PC-3 (cell line): ENCODE measurements around the gene ZNF407. TPM values are rescaled to one million over a fixed set of nuclear protein-coding genes. Genes with fewer than 3 reads are reported as not detected.

Experiments
- ATAC-seq: fragments of 200-7000 bp; cut with Tn5 transposase; 2 replicates; pipeline ENCODE4 v1.9.1; 2020; ENCODE audit warnings: mild to moderate bottlenecking, moderate library complexity
- BruUV-seq: library from RNA; stranded (reverse); fragments of 400-500 nt; replicated peaks from 2 replicates; lab custom pipeline; 2021; lab: Mats Ljungman, UMichigan
- CTCF ChIA-PET: fragments of 300-600 bp; sonication (Branson Sonifier 250); formaldehyde crosslinking; loops from one replicate; lab custom pipeline; 2022; ENCODE audit warnings: antibody characterized with exemption; lab: Charles Lee
- POLR2A ChIA-PET: fragments of 300-600 bp; sonication (Branson Sonifier 250); formaldehyde crosslinking; loops from one replicate; lab custom pipeline; 2022; ENCODE audit warnings: antibody characterized with exemption; ENCODE audit not compliant: unreplicated experiment; lab: Charles Lee
- DNase-seq: peaks from one replicate; pipeline ENCODE4 v3.0.0-alpha.2; 2015
- H2AFZ ChIP-seq: fragments of 300-600 bp; sonication (generic); 2 replicates; pipeline ENCODE4 v1.6.0; 2016; ENCODE audit warnings: antibody characterized with exemption, low read length
- H3F3A ChIP-seq: fragments of 300-600 bp; sonication (generic); one replicate; pipeline ENCODE4 v1.6.0; 2017; ENCODE audit warnings: antibody characterized with exemption, low read length, control low read depth, mild to moderate bottlenecking; ENCODE audit not compliant: unreplicated experiment
- H3K27ac ChIP-seq: fragments of 300-600 bp; sonication (generic); 2 replicates; pipeline ENCODE4 v1.5.1; 2016; ENCODE audit warnings: mild to moderate bottlenecking, low read length
- H3K27me3 ChIP-seq: fragments of 300-600 bp; sonication (generic); 2 replicates; pipeline ENCODE4 v1.6.1; 2016; ENCODE audit warnings: low read length, mixed read lengths
- H3K36me3 ChIP-seq: fragments of 300-600 bp; sonication (generic); 2 replicates; pipeline ENCODE4 v1.6.1; 2016; ENCODE audit warnings: low read depth, mixed run types, low read length, mixed read lengths
- H3K4me1 ChIP-seq: fragments of 300-600 bp; sonication (generic); 2 replicates; pipeline ENCODE4 v1.5.1; 2016; ENCODE audit warnings: low read length; ENCODE audit not compliant: insufficient read depth
- H3K4me2 ChIP-seq: fragments of 300-600 bp; sonication (generic); 2 replicates; pipeline ENCODE4 v1.6.0; 2016; ENCODE audit warnings: low read length
- H3K4me3 ChIP-seq: fragments of 300-600 bp; sonication (generic); 2 replicates; pipeline ENCODE4 v1.5.1; 2016; ENCODE audit warnings: mild to moderate bottlenecking, low read length, mixed read lengths
- H3K79me2 ChIP-seq: fragments of 300-600 bp; sonication (generic); 2 replicates; pipeline ENCODE4 v1.6.1; 2017; ENCODE audit warnings: low read length, mixed read lengths
- H3K9ac ChIP-seq: fragments of 300-600 bp; sonication (generic); 2 replicates; pipeline ENCODE4 v1.6.0; 2016; ENCODE audit warnings: mild to moderate bottlenecking, low read length
- H3K9me2 ChIP-seq: fragments of 300-600 bp; sonication (generic); replicated peaks from 2 replicates; pipeline ENCODE4 v1.6.1; 2016; ENCODE audit warnings: mixed run types, low read length, mixed read lengths
- H3K9me3 ChIP-seq: fragments of 300-600 bp; sonication (generic); 2 replicates; pipeline ENCODE4 v1.6.1; 2016; ENCODE audit warnings: low read length, mixed read lengths
- H4K20me1 ChIP-seq: fragments of 300-600 bp; sonication (generic); 2 replicates; pipeline ENCODE4 v1.6.1; 2016; ENCODE audit warnings: low read length, mixed read lengths
- CTCF ChIP-seq: fragments of 300-600 bp; sonication (generic); conservative IDR thresholded peaks from 2 replicates; pipeline ENCODE4 v1.5.1; 2017; ENCODE audit warnings: antibody characterized with exemption, low read depth, mild to moderate bottlenecking, low read length
- EZH2 ChIP-seq: fragments of 300-600 bp; sonication (generic); IDR thresholded peaks from one replicate; pipeline ENCODE4 v1.6.1; 2017; ENCODE audit warnings: antibody characterized with exemption, mild to moderate bottlenecking, low read length; ENCODE audit not compliant: unreplicated experiment
- EZH2phosphoT487 ChIP-seq: fragments of 300-600 bp; sonication (generic); IDR thresholded peaks from 2 replicates; pipeline ENCODE4 v1.6.1; 2018; ENCODE audit warnings: mild to moderate bottlenecking, antibody characterized with exemption, low read length, borderline replicate concordance
- intact Hi-C: fragments of 100-400 bp; cut with micrococcal nuclease; formaldehyde crosslinking; loops from 2 replicates; pipeline ENCODE4 v1.9.0; 2023
- total RNA-seq: library from RNA; depleted of rRNA; stranded (reverse); fragments of >200 nt; gene quantifications from 2 replicates; pipeline ENCODE4 v1.2.3, GENCODE V29; 2014

ZNF407 gene
- total RNA-seq, 1 experiment from 2014 or later: 9.3 TPM

- CTCF ChIA-PET: no interaction called here
- DNase-seq (no peak), ATAC-seq (no peak)
- Histone ChIP-seq H3K4me2 (no peak overlapping the region), H3K79me2 (no peaks in the 10 kb centered on the region), H3K9me3 (no peaks in the 10 kb centered on the region), H3K27ac (no peak overlapping the region), H3K4me3 (no peak overlapping the region), H3K36me3 (no peaks in the 10 kb centered on the region), H3K4me1 (peaks cover 6% of the 10 kb centered on the region; the same call in 1 of the 2 replicates), H2AFZ (no peak overlapping the region), H3F3A (no peaks in the 10 kb centered on the region), H3K9ac (no peak overlapping the region), H4K20me1 (no peaks in the 10 kb centered on the region), H3K9me2 (no peaks in the 10 kb centered on the region), H3K27me3 (peaks cover 22% of the 10 kb centered on the region)
- BruUV-seq: no TSS peak
- TF ChIP-seq EZH2phosphoT487 (no peak), CTCF (no peak), EZH2 (no peak)
- intact Hi-C loops: no loop called here
- POLR2A ChIA-PET: no interaction called here
Measured at GRCh38 chr18:75110311-75110710, 512.6 kb downstream of the ZNF407 start.

- Histone ChIP-seq H4K20me1 (no peaks in the 10 kb centered on the region), H3F3A (no peaks in the 10 kb centered on the region), H3K27me3 (peaks cover 18% of the 10 kb centered on the region), H3K27ac (no peak overlapping the region), H3K9me3 (no peaks in the 10 kb centered on the region), H3K36me3 (no peaks in the 10 kb centered on the region), H3K9ac (no peak overlapping the region), H2AFZ (no peak overlapping the region), H3K4me1 (peaks cover 6% of the 10 kb centered on the region; the same call in 1 of the 2 replicates), H3K4me2 (no peak overlapping the region), H3K4me3 (no peak overlapping the region), H3K9me2 (no peaks in the 10 kb centered on the region), H3K79me2 (no peaks in the 10 kb centered on the region)
- no peak for ATAC-seq
- intact Hi-C loops: no loop called here
- no TSS peak for BruUV-seq
- TF ChIP-seq CTCF (no peak), EZH2 (no peak), EZH2phosphoT487 (no peak)
- CTCF ChIA-PET: no interaction called here
- no peak for DNase-seq
- POLR2A ChIA-PET: no interaction called here
Measured at GRCh38 chr18:75110846-75111415, 513.3 kb downstream of the ZNF407 start.

- DNase-seq (peak; percentile 45), ATAC-seq (no peak; the same call in none of the 2 replicates)
- no peak overlapping the region for H3K27ac ChIP-seq
- H3K9me3 ChIP-seq: no peaks in the 10 kb centered on the region
- no peaks in the 10 kb centered on the region for H3K36me3 ChIP-seq
- no TSS peak for BruUV-seq
- H3K4me3 ChIP-seq: no peak overlapping the region
- peaks cover 6% of the 10 kb centered on the region; the same call in 1 of the 2 replicates for H3K4me1 ChIP-seq
- no peaks in the 10 kb centered on the region for H3K9me2 ChIP-seq
- H2AFZ ChIP-seq: no peak overlapping the region
- H3K27me3 ChIP-seq: peaks cover 17% of the 10 kb centered on the region
- intact Hi-C loops: no loop called here
- H4K20me1 ChIP-seq: no peaks in the 10 kb centered on the region
- no peaks in the 10 kb centered on the region for H3F3A ChIP-seq
- peak overlapping the region; percentile 26 for H3K4me2 ChIP-seq
- TF ChIP-seq CTCF: no peak
- no peak for TF ChIP-seq EZH2phosphoT487
- no peak for TF ChIP-seq EZH2
- no peak overlapping the region for H3K9ac ChIP-seq
- ChIA-PET CTCF (no interaction called here), POLR2A (no interaction called here)
- H3K79me2 ChIP-seq: no peaks in the 10 kb centered on the region
Measured at GRCh38 chr18:75111760-75112159, 514.1 kb downstream of the ZNF407 start.
